Globus pallidus (tissue), 1 donor: ENCODE measurements around the gene NHS.

Source experiments
- DNase-seq: peaks from one replicate; pipeline ENCODE4 v3.0.0-alpha.2; 2015; ENCODE audit warnings: low spot score

The NHS gene

GRCh38 chrX:17674601-17675000 is 299.6 kb downstream of the NHS start:
- DNase-seq, result no peak

GRCh38 chrX:17679261-17679660 is 304.3 kb downstream of the NHS start:
- no peak for DNase-seq

GRCh38 chrX:17679820-17680219 is 304.8 kb downstream of the NHS start:
- no peak for DNase-seq

GRCh38 chrX:17680732-17681413 is 305.9 kb downstream of the NHS start:
- DNase-seq, result no peak

- no peak for DNase-seq
These were observed 307.3 kb downstream of the NHS start for GRCh38 chrX:17682259-17682658.

GRCh38 chrX:17685026-17685425 is 310.0 kb downstream of the NHS start:
- DNase-seq, result no peak

GRCh38 chrX:17687648-17688047 is 312.6 kb downstream of the NHS start:
- no peak for DNase-seq

- DNase-seq, result peak; percentile 68
These were observed 315.0 kb downstream of the NHS start for GRCh38 chrX:17689971-17690409.

- no peak for DNase-seq
These were observed 317.8 kb downstream of the NHS start for GRCh38 chrX:17692709-17693346.

GRCh38 chrX:17697191-17697590 is 322.2 kb downstream of the NHS start:
- peak; percentile 7 for DNase-seq

GRCh38 chrX:17700976-17701375 is 326.0 kb downstream of the NHS start:
- no peak for DNase-seq

- no peak for DNase-seq
These were observed 328.2 kb downstream of the NHS start for GRCh38 chrX:17703201-17703600.

- no peak for DNase-seq
These were observed 330.2 kb downstream of the NHS start for GRCh38 chrX:17705211-17705610.

- no peak for DNase-seq
These were observed 331.7 kb downstream of the NHS start for GRCh38 chrX:17706676-17707075.

GRCh38 chrX:17707731-17708130 is 332.7 kb downstream of the NHS start:
- no peak for DNase-seq

GRCh38 chrX:17710871-17711301 is 335.9 kb downstream of the NHS start:
- no peak for DNase-seq

GRCh38 chrX:17713288-17713687 is 338.3 kb downstream of the NHS start:
- DNase-seq, result no peak

GRCh38 chrX:17718649-17719165 is 343.7 kb downstream of the NHS start:
- DNase-seq, result no peak

- DNase-seq, result no peak
These were observed 344.7 kb downstream of the NHS start for GRCh38 chrX:17719711-17720110.

GRCh38 chrX:17721715-17722114 is 346.7 kb downstream of the NHS start:
- no peak for DNase-seq

- no peak for DNase-seq
These were observed 350.2 kb downstream of the NHS start for GRCh38 chrX:17725181-17725580.

- no peak for DNase-seq
These were observed 357.3 kb downstream of the NHS start for GRCh38 chrX:17732138-17732783.

GRCh38 chrX:17735406-17735805 is 360.4 kb downstream of the NHS start:
- no peak for DNase-seq
